Measurements from ENCODE around the gene H1-8.

GRCh38 chr3:129567939-129568338 is 25.0 kb downstream of the H1-8 start:
- TF ChIP-seq CTCF (IDR thresholded peaks at IDR 0.05) (no peak), POLR2A (IDR thresholded peaks at IDR 0.05) (no peak)
